Keratinocyte (primary cell): ENCODE measurements around the gene CA11. TPM values are rescaled to one million over a fixed set of nuclear protein-coding genes. Genes with fewer than 3 reads are reported as not detected.

ENCODE experiments used
- DNase-seq: peaks from one replicate; pipeline ENCODE4 v3.0.0-alpha.2; 2011; ENCODE audit warnings: low read depth, missing footprints, low spot score
- FAIRE-seq: peaks from 2 replicates; lab custom pipeline; 2011; peaks lifted over from hg19 to GRCh38; lab: Jason Lieb, UNC
- H2AFZ ChIP-seq: 2 replicates; pipeline ENCODE4 v1.6.0; 2012; ENCODE audit warnings: low read length, control low read depth, inconsistent platforms; ENCODE audit not compliant: control insufficient read depth
- H3K27ac ChIP-seq: 2 replicates; pipeline ENCODE4 v1.5.1; 2011; ENCODE audit warnings: low read length; ENCODE audit not compliant: control insufficient read depth, insufficient read depth
- H3K27me3 ChIP-seq: 3 replicates; pipeline ENCODE4 v1.6.0; 2011; ENCODE audit warnings: low read length; ENCODE audit not compliant: control insufficient read depth, insufficient read depth; ENCODE audit errors: extremely low read depth
- H3K36me3 ChIP-seq, 2 experiments: 2 replicates in 1 of 2; 3 replicates in 1 of 2; pipeline ENCODE4 v1.5.1; 2011; ENCODE audit warnings: low read length in 2 of 2, mild to moderate bottlenecking in 1 of 2; ENCODE audit not compliant: control insufficient read depth in 2 of 2, insufficient read depth in 2 of 2; ENCODE audit errors: extremely low read depth in 1 of 2
- H3K4me1 ChIP-seq: 3 replicates; pipeline ENCODE4 v1.5.1; 2011; ENCODE audit warnings: low read length; ENCODE audit not compliant: control insufficient read depth, insufficient read depth; ENCODE audit errors: extremely low read depth
- H3K4me2 ChIP-seq: 3 replicates; pipeline ENCODE4 v1.6.0; 2011; ENCODE audit warnings: low read depth, low read length; ENCODE audit not compliant: control insufficient read depth, insufficient read depth; ENCODE audit errors: extremely low read depth
- H3K4me3 ChIP-seq, 3 experiments: fragments of 200-600 bp in 1 of 3; sonication (generic) in 1 of 3; 2 replicates in 2 of 3; 3 replicates in 1 of 3; pipeline ENCODE4 v1.5.1; 2011 to 2016; ENCODE audit warnings: low read length in 3 of 3, mild to moderate bottlenecking in 3 of 3, control low read depth in 2 of 3, inconsistent platforms in 1 of 3, low read depth in 1 of 3, mixed read lengths in 1 of 3, mixed run types in 1 of 3, moderate library complexity in 1 of 3; ENCODE audit not compliant: control insufficient read depth in 2 of 3, insufficient read depth in 2 of 3; ENCODE audit errors: extremely low read depth in 1 of 3
- H3K79me2 ChIP-seq: 2 replicates; pipeline ENCODE4 v1.6.0; 2012; ENCODE audit warnings: low read length; ENCODE audit not compliant: control insufficient read depth, insufficient read depth
- H3K9ac ChIP-seq: 3 replicates; pipeline ENCODE4 v1.6.0; 2011; ENCODE audit warnings: low read length; ENCODE audit not compliant: control insufficient read depth, insufficient read depth; ENCODE audit errors: extremely low read depth
- H3K9me1 ChIP-seq: 3 replicates; pipeline ENCODE4 v1.6.0; 2011; ENCODE audit warnings: low read length; ENCODE audit not compliant: control insufficient read depth, insufficient read depth; ENCODE audit errors: extremely low read depth
- H3K9me3 ChIP-seq: 2 replicates; pipeline ENCODE4 v1.5.1; 2012; ENCODE audit warnings: low read depth, low read length; ENCODE audit not compliant: control insufficient read depth
- H4K20me1 ChIP-seq: 3 replicates; pipeline ENCODE4 v1.6.0; 2011; ENCODE audit warnings: low read length; ENCODE audit not compliant: control insufficient read depth, insufficient read depth; ENCODE audit errors: extremely low read depth
- CTCF ChIP-seq, 3 experiments: IDR thresholded peaks in 1 of 3; conservative IDR thresholded peaks in 1 of 3; optimal IDR thresholded peaks in 1 of 3; 2 replicates in 2 of 3; 3 replicates in 1 of 3; pipeline versions ENCODE3 to v1.5.1; 2011; ENCODE audit warnings: low read length in 3 of 3, mild to moderate bottlenecking in 3 of 3, moderate library complexity in 2 of 3, control low read depth in 1 of 3, inconsistent platforms in 1 of 3; ENCODE audit not compliant: insufficient read depth in 2 of 3; ENCODE audit errors: extremely low read depth in 1 of 3
- EZH2 ChIP-seq: IDR thresholded peaks from one replicate; pipeline ENCODE4 v1.6.1; 2012; ENCODE audit warnings: inconsistent platforms, mild to moderate bottlenecking, low read length, moderate library complexity
- dilution Hi-C: fragments of 300-500 bp; cut with MboI; formaldehyde crosslinking; loops from one replicate; pipeline ENCODE4 v1.7.0; 2020; ENCODE audit warnings: low sequenced_read_pairs; ENCODE audit not compliant: extremely low pct_ligation_motif_present
- polyA plus RNA-seq, 5 experiments: library from polyadenylated mRNA; depleted of rRNA in 3 of 5; stranded (reverse) in 3 of 5; stranded (forward) in 1 of 5; unstranded in 1 of 5; fragments of >200 nt; gene quantifications; 1 replicate in 1 of 5; 2 replicates in 3 of 5; 3 replicates in 1 of 5; pipeline versions ENCODE4 v1.2.1 to v1.2.3, GENCODE V29; 2011 to 2012; ENCODE audit warnings: missing spikeins in 2 of 5, low read depth in 1 of 5, low replicate concordance in 1 of 5

The CA11 gene
- polyA plus RNA-seq, 1 donor (not counting 4 experiments of a cell fraction or from before 2014, with no cell fraction given): 1.6 TPM

GRCh38 chr19:48664476-48664875, 18.5 kb upstream of the CA11 start:
- H3K4me3 ChIP-seq: no peak overlapping the region
- FAIRE-seq (no peak), DNase-seq (no peak)
- no peak overlapping the region for H3K9ac ChIP-seq
- H3K9me1 ChIP-seq: no peaks in the 10 kb centered on the region
- no peak overlapping the region for H2AFZ ChIP-seq
- H3K36me3 ChIP-seq: no peaks in the 10 kb centered on the region
- no peaks in the 10 kb centered on the region for H3K4me1 ChIP-seq
- TF ChIP-seq EZH2 (no peak), CTCF (optimal IDR thresholded peaks at IDR 0.05 in 1 of 3, IDR thresholded peaks at IDR 0.05 in 1 of 3, conservative IDR thresholded peaks at IDR 0.05 in 1 of 3; ENCODE audit: extremely low read depth in 1 of 3, insufficient read depth in 2 of 3, low read length in 3 of 3) (no peak)
- H3K9me3 ChIP-seq: no peaks in the 10 kb centered on the region
- no peak overlapping the region for H3K27ac ChIP-seq
- dilution Hi-C loops: no loop called here
- no peak overlapping the region for H3K4me2 ChIP-seq
- no peaks in the 10 kb centered on the region for H4K20me1 ChIP-seq
- no peaks in the 10 kb centered on the region for H3K27me3 ChIP-seq
- no peaks in the 10 kb centered on the region for H3K79me2 ChIP-seq

GRCh38 chr19:48663667-48664066, 17.7 kb upstream of the CA11 start:
- DNase-seq: no peak
- no peak for FAIRE-seq
- Histone ChIP-seq H2AFZ (no peak overlapping the region), H3K4me2 (no peak overlapping the region), H3K27ac (no peak overlapping the region), H3K4me1 (no peaks in the 10 kb centered on the region), H3K79me2 (no peaks in the 10 kb centered on the region), H3K9ac (no peak overlapping the region), H3K4me3 (no peak overlapping the region), H3K27me3 (no peaks in the 10 kb centered on the region), H4K20me1 (no peaks in the 10 kb centered on the region), H3K36me3 (no peaks in the 10 kb centered on the region), H3K9me1 (no peaks in the 10 kb centered on the region), H3K9me3 (no peaks in the 10 kb centered on the region)
- TF ChIP-seq EZH2 (no peak), CTCF (optimal IDR thresholded peaks at IDR 0.05 in 1 of 3, IDR thresholded peaks at IDR 0.05 in 1 of 3, conservative IDR thresholded peaks at IDR 0.05 in 1 of 3; ENCODE audit: extremely low read depth in 1 of 3, insufficient read depth in 2 of 3, low read length in 3 of 3) (no peak)
- dilution Hi-C loops: no loop called here
